Coronary artery (tissue), 2 donors: ENCODE results near the gene AP1G2.

ENCODE experiments used
- DNase-seq: peaks from one replicate; pipeline ENCODE4 v3.0.0-alpha.2; 2017; ENCODE audit warnings: low spot score
- H3K27ac ChIP-seq, 2 donors: fragments of 200-600 bp; sonication (generic); one replicate each; pipeline ENCODE4 v1.5.1; 2016 to 2019
- H3K4me3 ChIP-seq: fragments of 200-600 bp; sonication (generic); 2 replicates; pipeline ENCODE4 v1.5.1; 2016; ENCODE audit warnings: mild to moderate bottlenecking, moderate library complexity
- CTCF ChIP-seq: fragments of 200-600 bp; sonication (generic); IDR thresholded peaks from one replicate; pipeline ENCODE4 v1.5.1; 2019; ENCODE audit warnings: antibody characterized with exemption

The AP1G2 gene

GRCh38 chr14:23568600-23569331 lies 1.2 kb upstream of the AP1G2 start:
- DNase-seq: no peak

GRCh38 chr14:23568021-23568599 lies 519 bp upstream of the AP1G2 start:
- Histone ChIP-seq H3K4me3 (no peak overlapping the region), H3K27ac (peak overlapping the region; percentile 6 to 38)
- TF ChIP-seq CTCF: no peak
- no peak for DNase-seq

More at GRCh38 chr14:23568600-23569331, 1.2 kb upstream of the AP1G2 start:
- no peak for TF ChIP-seq CTCF
- Histone ChIP-seq H3K27ac (no peak overlapping the region), H3K4me3 (no peak overlapping the region)

- Histone ChIP-seq H3K27ac (peak overlapping the region; percentile 38 to 39), H3K4me3 (peak overlapping the region; percentile 78)
- no peak for TF ChIP-seq CTCF
- no peak for DNase-seq
Observed at GRCh38 chr14:23566778-23567185, 809 bp downstream of the AP1G2 start.

GRCh38 chr14:23566112-23566777 lies 1.3 kb downstream of the AP1G2 start:
- TF ChIP-seq CTCF: no peak
- no peak overlapping the region for H3K27ac ChIP-seq
- peak overlapping the region; percentile 78 for H3K4me3 ChIP-seq
- no peak for DNase-seq

GRCh38 chr14:23565626-23566025 lies 2.0 kb downstream of the AP1G2 start:
- no peak for TF ChIP-seq CTCF
- no peak for DNase-seq
- Histone ChIP-seq H3K4me3 (no peak overlapping the region), H3K27ac (no peak overlapping the region)

- no peak for TF ChIP-seq CTCF
- Histone ChIP-seq H3K27ac (no peak overlapping the region), H3K4me3 (no peak overlapping the region)
- DNase-seq: no peak
Observed at GRCh38 chr14:23564876-23565275, 2.7 kb downstream of the AP1G2 start.
